OCI-LY7 (cell line): ENCODE data around the gene SCUBE3.

Source experiments
- CTCF ChIP-seq: fragments of 200-600 bp; sonication (generic); conservative IDR thresholded peaks from 2 replicates; pipeline ENCODE4 v1.5.1; 2014; ENCODE audit warnings: mild to moderate bottlenecking, antibody characterized with exemption, low read length, moderate library complexity, mixed read lengths
- EZH2phosphoT487 ChIP-seq: fragments of 200-600 bp; sonication (generic); IDR thresholded peaks from 2 replicates; pipeline ENCODE4 v1.6.1; 2018; ENCODE audit warnings: low read depth, borderline replicate concordance, mild to moderate bottlenecking, mixed run types, antibody characterized with exemption, low read length, moderate library complexity, mixed read lengths

DNA sequence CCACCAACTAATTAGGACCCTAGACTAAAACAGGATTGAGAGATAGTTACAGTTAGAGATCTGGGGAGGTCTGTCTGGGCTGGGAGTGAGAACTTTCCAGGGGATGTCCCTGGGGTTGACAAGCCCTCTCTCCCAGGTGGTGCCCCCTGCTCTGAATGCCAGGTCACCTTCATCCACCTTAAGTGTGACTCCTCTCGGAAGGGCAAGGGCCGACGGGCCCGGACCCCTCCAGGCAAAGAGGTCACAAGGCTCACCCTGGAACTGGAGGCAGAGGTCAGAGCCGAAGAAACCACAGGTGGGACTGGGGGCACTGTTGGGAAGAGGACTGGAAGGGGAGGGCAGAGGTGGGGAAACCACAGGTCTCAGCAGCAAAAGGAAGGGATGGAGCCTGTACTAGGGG, 28.7 kb downstream of the SCUBE3 start:
- no peak for TF ChIP-seq EZH2phosphoT487
- no peak for TF ChIP-seq CTCF
